Astrocyte (in vitro differentiated cells and primary cell): ENCODE data around the gene ADGRE1. TPM values are rescaled to one million over a fixed set of nuclear protein-coding genes. Genes with fewer than 3 reads are reported as not detected.

Experiments used
- DNase-seq: peaks from one replicate; pipeline ENCODE4 v3.0.0-alpha.2; 2010; ENCODE audit warnings: low read depth
- FAIRE-seq: peaks from 2 replicates; lab custom pipeline; 2011; peaks lifted over from hg19 to GRCh38; lab: Jason Lieb, UNC
- H2AFZ ChIP-seq: 2 replicates; pipeline ENCODE4 v1.6.0; 2012; ENCODE audit warnings: low read depth, low read length, inconsistent platforms
- H3K27ac ChIP-seq: 2 replicates; pipeline ENCODE4 v1.5.1; 2011; ENCODE audit warnings: low read depth, low read length, inconsistent platforms
- H3K27me3 ChIP-seq: 2 replicates; pipeline ENCODE4 v1.6.0; 2011; ENCODE audit warnings: low read length, inconsistent platforms; ENCODE audit not compliant: insufficient read depth
- H3K36me3 ChIP-seq: 2 replicates; pipeline ENCODE4 v1.5.1; 2011; ENCODE audit warnings: low read length, inconsistent platforms; ENCODE audit not compliant: insufficient read depth
- H3K4me1 ChIP-seq: 2 replicates; pipeline ENCODE4 v1.5.1; 2011; ENCODE audit warnings: low read length, inconsistent platforms; ENCODE audit not compliant: insufficient read depth
- H3K4me2 ChIP-seq: 2 replicates; pipeline ENCODE4 v1.6.0; 2012; ENCODE audit warnings: low read length, inconsistent platforms
- H3K4me3 ChIP-seq: 2 replicates; pipeline ENCODE4 v1.5.1; 2011; ENCODE audit warnings: low read depth, mild to moderate bottlenecking, low read length, inconsistent platforms; ENCODE audit not compliant: insufficient read depth
- H3K79me2 ChIP-seq: 2 replicates; pipeline ENCODE4 v1.6.0; 2012; ENCODE audit warnings: mild to moderate bottlenecking, low read length, inconsistent platforms; ENCODE audit not compliant: insufficient read depth
- H3K9ac ChIP-seq: 2 replicates; pipeline ENCODE4 v1.6.0; 2012; ENCODE audit warnings: mild to moderate bottlenecking, low read length, inconsistent platforms
- H3K9me3 ChIP-seq: 2 replicates; pipeline ENCODE4 v1.5.1; 2012; ENCODE audit warnings: low read depth, mild to moderate bottlenecking, low read length, inconsistent platforms; ENCODE audit not compliant: insufficient read depth
- H4K20me1 ChIP-seq: 2 replicates; pipeline ENCODE4 v1.6.0; 2012; ENCODE audit warnings: low read length, inconsistent platforms; ENCODE audit not compliant: insufficient read depth
- H3K27ac Mint-ChIP-seq: one replicate; pipeline ENCODE4 v1.8.0; 2021; ENCODE audit warnings: mild to moderate bottlenecking, mixed read lengths; ENCODE audit not compliant: unreplicated experiment
- H3K27me3 Mint-ChIP-seq: one replicate; pipeline ENCODE4 v1.8.0; 2021; ENCODE audit warnings: low read depth, mixed read lengths; ENCODE audit not compliant: unreplicated experiment
- H3K36me3 Mint-ChIP-seq: one replicate; pipeline ENCODE4 v1.8.0; 2021; ENCODE audit warnings: low read depth, mixed read lengths; ENCODE audit not compliant: unreplicated experiment
- H3K4me1 Mint-ChIP-seq: one replicate; pipeline ENCODE4 v1.8.0; 2021; ENCODE audit warnings: low read depth, mixed read lengths; ENCODE audit not compliant: unreplicated experiment
- H3K4me3 Mint-ChIP-seq: one replicate; pipeline ENCODE4 v1.8.0; 2021; ENCODE audit warnings: mild to moderate bottlenecking, moderate library complexity, mixed read lengths; ENCODE audit not compliant: unreplicated experiment
- H3K9me3 Mint-ChIP-seq: one replicate; pipeline ENCODE4 v1.8.0; 2021; ENCODE audit warnings: mild to moderate bottlenecking, mixed read lengths; ENCODE audit not compliant: unreplicated experiment
- CTCF ChIP-seq: IDR thresholded peaks from 2 replicates; pipeline ENCODE4 v1.5.1; 2011; ENCODE audit warnings: low read depth, mild to moderate bottlenecking, inconsistent platforms, low read length, moderate library complexity; ENCODE audit not compliant: insufficient read depth
- EZH2 ChIP-seq: IDR thresholded peaks from 2 replicates; pipeline ENCODE4 v1.6.1; 2012; ENCODE audit warnings: mild to moderate bottlenecking, low read length, inconsistent platforms; ENCODE audit not compliant: insufficient read depth
- total RNA-seq: library from RNA; stranded (reverse); gene quantifications from 2 replicates; pipeline ENCODE4 v1.2.1, GENCODE V29; 2021

ADGRE1 gene
- total RNA-seq, 1 donor from 2014 or later = not detected

- Histone ChIP-seq H3K27ac (no peak overlapping the region), H3K4me2 (no peak overlapping the region), H3K9ac (no peak overlapping the region), H3K4me1 (no peaks in the 10 kb centered on the region), H3K9me3 (no peaks in the 10 kb centered on the region), H3K27me3 (no peaks in the 10 kb centered on the region), H4K20me1 (no peaks in the 10 kb centered on the region), H3K79me2 (no peaks in the 10 kb centered on the region), H2AFZ (no peak overlapping the region), H3K4me3 (no peak overlapping the region), H3K36me3 (no peaks in the 10 kb centered on the region)
- Mint-ChIP-seq H3K27me3 (peaks cover 5% of the 10 kb centered on the region), H3K4me3 (no peak overlapping the region), H3K9me3 (peaks cover 7% of the 10 kb centered on the region), H3K4me1 (no peaks in the 10 kb centered on the region), H3K27ac (no peak overlapping the region), H3K36me3 (no peaks in the 10 kb centered on the region)
- FAIRE-seq (no peak), DNase-seq (no peak)
- TF ChIP-seq EZH2 = no peak
- TF ChIP-seq CTCF = no peak
These were observed 25.6 kb upstream of the ADGRE1 start for GRCh38 chr19:6861683-6862286.

GRCh38 chr19:6862673-6863078 is 24.7 kb upstream of the ADGRE1 start:
- no peaks in the 10 kb centered on the region for H3K9me3 ChIP-seq
- DNase-seq = peak; percentile 58
- H3K9me3 Mint-ChIP-seq = peaks cover 7% of the 10 kb centered on the region
- H3K9ac ChIP-seq = no peak overlapping the region
- peak overlapping the region; percentile 6 for H2AFZ ChIP-seq
- no peaks in the 10 kb centered on the region for H3K4me1 Mint-ChIP-seq
- H3K27ac ChIP-seq = no peak overlapping the region
- peaks cover 5% of the 10 kb centered on the region for H3K27me3 Mint-ChIP-seq
- no peaks in the 10 kb centered on the region for H3K36me3 ChIP-seq
- peak overlapping the region; percentile 68 for H3K4me2 ChIP-seq
- peak; percentile 13 for FAIRE-seq
- H3K79me2 ChIP-seq = no peaks in the 10 kb centered on the region
- peak; percentile 77 for TF ChIP-seq CTCF
- no peak for TF ChIP-seq EZH2
- no peak overlapping the region for H3K4me3 Mint-ChIP-seq
- H4K20me1 ChIP-seq = no peaks in the 10 kb centered on the region
- H3K27me3 ChIP-seq = no peaks in the 10 kb centered on the region
- no peak overlapping the region for H3K4me3 ChIP-seq
- H3K4me1 ChIP-seq = no peaks in the 10 kb centered on the region
- H3K27ac Mint-ChIP-seq = no peak overlapping the region
- no peaks in the 10 kb centered on the region for H3K36me3 Mint-ChIP-seq

- no peak for DNase-seq
- no peaks in the 10 kb centered on the region for H3K4me1 ChIP-seq
- H4K20me1 ChIP-seq = no peaks in the 10 kb centered on the region
- H3K4me2 ChIP-seq = no peak overlapping the region
- peaks cover 7% of the 10 kb centered on the region for H3K9me3 Mint-ChIP-seq
- H3K79me2 ChIP-seq = no peaks in the 10 kb centered on the region
- no peak overlapping the region for H3K27ac ChIP-seq
- H3K27ac Mint-ChIP-seq = peak overlapping the region; percentile 18
- H3K4me3 ChIP-seq = no peak overlapping the region
- no peaks in the 10 kb centered on the region for H3K36me3 ChIP-seq
- H3K36me3 Mint-ChIP-seq = no peaks in the 10 kb centered on the region
- H3K27me3 Mint-ChIP-seq = peaks cover 5% of the 10 kb centered on the region
- H2AFZ ChIP-seq = no peak overlapping the region
- no peaks in the 10 kb centered on the region for H3K9me3 ChIP-seq
- no peak overlapping the region for H3K9ac ChIP-seq
- no peaks in the 10 kb centered on the region for H3K27me3 ChIP-seq
- TF ChIP-seq EZH2 = no peak
- no peak for TF ChIP-seq CTCF
- H3K4me1 Mint-ChIP-seq = no peaks in the 10 kb centered on the region
- FAIRE-seq = no peak
- H3K4me3 Mint-ChIP-seq = no peak overlapping the region
These were observed 22.9 kb upstream of the ADGRE1 start for GRCh38 chr19:6864325-6864940.
